GM19025 (cell line): Measurements from ENCODE around the gene CEP85L.

ENCODE experiments used
- ATAC-seq: cut with Tn5 transposase; IDR thresholded peaks from one replicate; pipeline ENCODE4 v1.9.1; 2021; ENCODE audit warnings: mild to moderate bottlenecking, low read depth, moderate library complexity; ENCODE audit not compliant: unreplicated experiment

Gene CEP85L

GRCh38 chr6:118505656-118506055 is 145.7 kb downstream of the CEP85L start:
- ATAC-seq, result no peak

DNA sequence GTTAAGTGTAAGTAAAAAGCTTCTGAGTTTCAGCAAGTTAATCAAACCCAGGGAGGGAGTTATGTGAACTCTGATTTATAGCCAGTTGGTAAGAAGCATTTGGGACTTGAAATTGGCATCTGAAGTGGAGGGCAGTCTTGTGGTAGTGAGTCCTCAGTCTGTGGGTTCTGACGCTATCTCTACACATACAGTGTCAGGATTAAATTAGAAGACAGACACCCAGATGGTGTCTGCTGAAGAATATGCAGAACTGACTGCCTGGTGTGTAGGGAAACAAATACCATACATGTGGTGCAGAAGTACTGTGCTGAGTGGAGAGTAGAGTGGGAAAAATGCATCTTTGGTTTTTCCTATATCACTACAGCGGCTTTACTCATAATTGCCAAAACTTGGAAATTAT is 146.8 kb downstream of the CEP85L start:
- ATAC-seq, result no peak

DNA sequence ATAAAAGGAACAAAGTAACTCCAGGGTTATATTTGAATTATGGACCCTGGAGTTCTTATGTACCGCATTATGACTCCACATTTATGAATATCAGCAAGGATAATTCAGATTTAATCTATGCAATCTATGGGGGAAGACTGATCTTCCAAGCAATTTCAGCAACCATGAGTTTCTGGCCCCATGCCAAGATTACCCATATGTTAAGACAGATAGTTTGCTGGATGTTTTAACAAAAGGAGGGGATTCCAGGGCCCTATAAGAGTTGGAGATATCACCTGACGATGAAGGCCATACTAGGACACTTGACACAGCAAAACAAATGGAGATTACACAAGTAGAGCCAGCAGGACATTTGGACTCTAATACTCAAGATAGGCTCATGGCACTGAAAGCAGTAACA is 149.2 kb downstream of the CEP85L start:
- no peak for ATAC-seq

GRCh38 chr6:118501765-118502164 is 149.6 kb downstream of the CEP85L start:
- ATAC-seq, result no peak

DNA sequence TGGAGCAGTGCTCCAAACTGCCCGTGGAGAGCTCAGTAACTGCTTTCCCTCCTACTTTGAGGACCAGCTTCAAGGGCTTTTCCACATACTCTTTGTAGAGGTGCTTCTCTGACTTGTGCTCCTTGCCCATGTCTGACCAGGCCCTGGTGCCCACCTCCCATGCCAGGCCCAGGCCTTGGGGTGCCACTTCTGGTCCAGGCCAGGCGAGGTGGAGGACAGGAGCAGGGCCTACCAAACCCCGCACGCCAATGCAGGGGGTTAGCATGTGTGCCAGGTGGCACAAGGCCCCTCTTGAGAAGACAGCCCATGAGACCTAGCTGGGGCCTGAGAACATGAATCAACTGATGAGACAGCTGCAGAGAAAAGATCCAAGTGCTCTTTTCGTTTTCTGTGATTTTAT is 150.3 kb downstream of the CEP85L start:
- no peak for ATAC-seq

GRCh38 chr6:118500130-118501015 is 151.0 kb downstream of the CEP85L start:
- no peak for ATAC-seq

- ATAC-seq, result no peak
Observed at GRCh38 chr6:118495485-118496280, 155.7 kb downstream of the CEP85L start.

- no peak for ATAC-seq
Observed at GRCh38 chr6:118494091-118494490, 157.3 kb downstream of the CEP85L start.

DNA sequence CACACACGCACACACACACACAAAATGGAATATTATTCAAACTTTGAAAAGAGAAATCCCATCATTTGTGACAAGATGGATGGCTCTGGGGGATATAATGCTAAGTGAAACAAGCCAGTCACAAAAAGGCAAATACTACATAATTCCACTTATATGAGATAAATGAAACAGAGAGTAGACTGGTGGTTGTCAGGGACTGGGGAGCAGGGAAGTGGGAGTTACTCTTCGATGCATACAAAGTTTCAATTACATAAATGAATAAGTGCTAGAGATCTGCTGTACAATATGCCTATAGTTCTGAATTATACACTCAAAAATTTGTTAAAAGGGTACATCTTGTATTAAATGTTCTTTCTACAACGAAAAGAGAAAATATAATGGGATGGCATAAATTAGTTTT is 161.4 kb downstream of the CEP85L start:
- ATAC-seq, result no peak

DNA sequence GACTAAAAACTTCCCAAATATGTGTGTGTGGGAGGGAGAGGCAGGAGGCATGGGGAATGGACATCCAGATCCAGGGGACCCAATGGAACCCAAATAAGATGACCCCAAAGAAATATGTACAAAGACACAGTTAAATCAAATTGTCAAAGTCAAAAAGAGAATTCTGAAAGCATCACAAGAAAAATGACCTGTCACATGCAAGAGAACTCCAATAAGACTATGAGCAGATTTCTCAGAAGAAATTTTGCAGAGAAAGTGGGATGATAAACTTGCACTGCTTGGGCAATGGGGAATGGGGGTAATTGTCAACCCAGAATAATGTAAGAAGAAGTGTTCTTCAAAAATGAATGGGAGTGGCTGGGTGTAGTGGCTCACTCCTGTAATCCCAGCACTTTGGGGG is 162.8 kb downstream of the CEP85L start:
- ATAC-seq, result no peak

GRCh38 chr6:118485601-118486550 is 165.5 kb downstream of the CEP85L start:
- ATAC-seq, result peak; percentile 95

- no peak for ATAC-seq
Observed at GRCh38 chr6:118476551-118476950, 174.8 kb downstream of the CEP85L start.

GRCh38 chr6:118473266-118473665 is 178.1 kb downstream of the CEP85L start:
- no peak for ATAC-seq

DNA sequence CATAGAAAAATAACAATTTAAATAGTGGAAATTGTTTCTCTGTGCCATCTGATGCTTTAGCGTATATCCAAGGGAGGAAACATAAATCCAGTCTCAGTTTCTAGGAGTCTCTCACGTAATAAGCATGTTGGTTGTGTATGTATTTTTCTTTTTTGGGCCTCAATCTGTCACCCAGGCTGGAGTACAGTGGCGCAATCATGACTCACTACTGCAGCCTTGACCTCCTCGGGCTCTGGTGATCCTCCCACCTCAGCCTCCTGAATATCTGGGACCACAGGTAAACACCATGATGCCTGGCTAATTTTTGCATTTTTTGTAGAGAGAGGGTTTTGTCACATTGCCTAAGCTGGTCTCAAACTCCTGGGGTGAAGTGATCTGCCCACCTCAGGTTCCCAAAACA is 181.9 kb downstream of the CEP85L start:
- ATAC-seq, result no peak

DNA sequence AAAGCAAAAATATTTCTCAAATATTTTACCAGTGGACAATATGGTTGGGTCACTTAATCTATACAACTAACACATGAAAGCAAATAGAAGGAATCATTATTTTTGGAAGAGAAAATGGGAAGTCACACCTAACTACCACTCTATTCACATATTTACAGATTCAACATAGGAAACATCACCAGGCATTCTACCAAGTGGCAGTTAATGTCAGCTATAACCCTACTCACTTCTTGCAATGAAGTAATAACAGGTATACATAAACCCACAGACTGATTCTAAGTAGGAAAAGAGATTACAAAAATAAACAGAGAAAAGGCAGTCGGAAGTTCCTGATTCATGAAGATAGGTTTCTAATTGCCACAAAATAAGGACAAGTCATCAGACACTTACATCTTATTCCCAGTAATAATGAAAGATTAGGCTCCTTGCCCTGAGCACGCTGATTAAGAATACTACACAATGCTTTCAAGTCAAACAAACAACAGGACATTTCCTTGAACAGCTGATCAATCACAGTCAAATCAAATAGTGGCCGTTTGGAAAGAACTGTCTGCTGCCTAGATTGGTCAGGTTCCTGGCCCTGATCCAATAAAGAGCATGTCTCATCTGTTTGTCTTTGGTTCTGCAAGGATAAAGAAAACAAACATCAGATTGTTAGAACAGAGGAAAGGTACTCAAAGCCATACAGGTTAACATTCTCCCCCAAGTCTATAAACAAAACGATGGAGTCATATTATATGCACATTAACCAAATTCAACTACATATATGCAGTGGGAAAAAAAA is 182.5 kb downstream of the CEP85L start:
- no peak for ATAC-seq

DNA sequence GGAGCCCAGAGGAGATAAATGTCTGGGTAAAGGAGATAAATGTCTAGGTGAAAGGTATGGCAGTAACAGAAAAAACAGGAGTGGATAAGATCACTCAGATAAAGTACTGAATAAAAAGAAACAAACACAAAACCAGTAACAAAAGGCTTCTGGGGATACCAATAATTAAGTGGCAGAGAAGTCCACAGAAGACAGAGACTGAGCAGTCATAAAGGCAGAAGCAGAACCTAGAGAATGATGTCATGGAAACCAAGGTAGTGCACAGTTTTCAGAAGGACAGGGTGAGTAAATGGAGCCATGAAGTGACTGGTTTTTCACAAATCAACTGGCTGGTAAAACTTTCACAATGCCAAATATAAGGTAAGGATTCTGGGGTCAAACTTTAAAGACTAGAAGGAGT is 184.2 kb downstream of the CEP85L start:
- ATAC-seq, result no peak

DNA sequence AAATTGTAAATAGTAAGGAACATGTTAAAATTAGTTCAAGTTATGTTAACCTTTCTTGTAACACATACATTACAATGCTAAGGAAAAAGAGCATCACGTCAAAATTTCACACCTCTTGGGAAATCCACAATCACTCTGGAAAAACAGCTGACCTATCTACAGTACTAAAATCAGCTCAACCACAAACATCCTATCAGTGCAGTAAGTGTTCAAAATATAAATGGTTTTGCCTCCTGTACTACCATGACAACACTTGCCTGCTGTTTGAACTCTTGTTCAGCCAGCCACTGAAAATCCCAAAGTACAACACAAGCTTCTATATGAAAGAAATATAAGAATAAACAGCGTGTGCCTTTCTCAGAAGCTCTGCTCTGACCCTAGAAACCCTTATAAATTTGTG is 186.8 kb downstream of the CEP85L start:
- ATAC-seq, result no peak

DNA sequence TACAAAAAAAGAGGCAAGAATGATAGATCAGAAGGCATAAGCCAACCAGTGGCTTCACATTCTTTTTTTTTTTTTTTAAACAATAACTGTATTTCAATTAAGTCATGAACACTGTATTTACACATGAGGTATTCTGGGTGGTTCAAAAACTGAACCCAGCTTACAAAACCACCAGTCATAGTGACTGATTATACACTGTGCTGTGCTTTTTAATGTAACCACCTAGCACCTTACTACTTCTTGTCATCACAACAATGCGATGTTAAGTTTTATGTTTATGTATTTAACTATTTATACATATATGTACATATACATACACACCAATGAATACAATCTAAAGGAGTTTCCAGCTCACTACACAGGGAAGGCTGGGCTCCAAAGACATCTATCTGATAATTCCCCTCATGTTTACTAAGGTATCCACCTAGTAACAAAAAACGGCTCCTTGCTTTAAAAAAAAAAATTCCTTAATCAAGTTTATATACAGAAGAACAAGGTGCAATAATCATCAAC is 190.4 kb downstream of the CEP85L start:
- ATAC-seq, result no peak

DNA sequence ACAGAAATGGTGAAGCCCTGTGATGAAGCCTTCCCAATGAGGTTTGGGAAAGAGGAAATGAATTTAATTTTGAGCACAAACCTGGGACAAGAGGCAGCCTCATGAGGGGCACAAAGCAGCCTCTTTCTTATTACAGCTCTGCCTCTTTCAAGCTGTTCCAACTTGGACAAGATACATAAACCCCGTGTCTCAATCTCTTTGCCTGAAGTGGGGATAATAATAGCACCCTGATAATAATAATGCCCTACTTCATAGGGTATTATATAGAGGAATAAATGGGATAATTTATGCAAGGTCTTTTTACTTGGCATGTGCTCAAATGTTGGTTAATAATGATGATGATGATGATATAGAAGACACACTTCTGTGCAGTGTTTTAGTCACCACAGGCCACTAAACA is 194.4 kb downstream of the CEP85L start:
- no peak for ATAC-seq

DNA sequence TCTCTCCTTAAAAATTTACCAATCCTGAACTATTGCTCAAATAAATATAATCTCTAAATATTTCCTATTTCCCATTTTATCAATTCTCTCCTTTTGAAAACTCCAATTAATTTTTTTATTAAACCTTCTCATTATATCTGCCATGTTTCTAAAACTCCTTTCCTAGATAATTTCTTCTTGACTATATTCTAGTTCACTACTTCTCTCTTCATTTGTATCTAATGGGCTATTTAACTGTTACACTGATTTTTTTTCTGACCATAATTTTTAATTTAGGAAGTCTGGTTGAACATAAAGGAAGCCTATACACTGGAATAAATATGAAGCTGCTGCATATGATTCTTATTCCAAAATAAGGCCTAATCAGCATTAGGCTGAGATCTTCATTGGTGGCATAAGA is 199.6 kb downstream of the CEP85L start:
- ATAC-seq, result no peak
